HCT116 (cell line): ENCODE data around the gene TAF10.

Experiments used
- CTCF ChIP-seq, 3 experiments: fragments of 200-600 bp in 1 of 3; sonication (generic) in 1 of 3; IDR thresholded peaks in 2 of 3; conservative IDR thresholded peaks in 1 of 3; 2 replicates each; pipeline ENCODE4 v1.5.1; 2012 to 2017; ENCODE audit warnings: low read depth in 2 of 3, low read length in 2 of 3, antibody characterized with exemption in 1 of 3, borderline replicate concordance in 1 of 3, control low read depth in 1 of 3, mild to moderate bottlenecking in 1 of 3, mixed read lengths in 1 of 3, mixed run types in 1 of 3, moderate library complexity in 1 of 3; ENCODE audit not compliant: insufficient read depth in 1 of 3
- EZH2 ChIP-seq: fragments of 200-600 bp; sonication (generic); IDR thresholded peaks from 2 replicates; pipeline ENCODE4 v1.6.1; 2017; ENCODE audit warnings: antibody characterized with exemption, mixed run types
- FOSL1 ChIP-seq: IDR thresholded peaks from 2 replicates; pipeline ENCODE4 v1.6.1; 2012; ENCODE audit warnings: low read depth
- MAX ChIP-seq: IDR thresholded peaks from 2 replicates; pipeline ENCODE4 v1.6.1; 2012
- POLR2A ChIP-seq: IDR thresholded peaks from 2 replicates; pipeline ENCODE4 v1.7.0; 2011; ENCODE audit warnings: borderline replicate concordance; ENCODE audit not compliant: insufficient read depth, insufficient read length; ENCODE audit errors: extremely low read depth
- POLR2AphosphoS5 ChIP-seq: IDR thresholded peaks from 2 replicates; pipeline ENCODE4 v1.6.1; 2011; ENCODE audit warnings: mild to moderate bottlenecking, low read depth, low read length, moderate library complexity
- REST ChIP-seq: IDR thresholded peaks from 2 replicates; pipeline ENCODE4 v1.6.1; 2012; ENCODE audit warnings: low read depth
- SP1 ChIP-seq: IDR thresholded peaks from 2 replicates; pipeline ENCODE4 v1.6.1; 2012; ENCODE audit warnings: low read depth
- TCF7L2 ChIP-seq: IDR thresholded peaks from 2 replicates; pipeline ENCODE4 v1.7.0; 2011; ENCODE audit warnings: borderline replicate concordance, inconsistent platforms; ENCODE audit not compliant: insufficient read depth, insufficient read length; ENCODE audit errors: extremely low read depth
- ZBTB33 ChIP-seq: IDR thresholded peaks from 2 replicates; pipeline ENCODE4 v1.6.1; 2011; ENCODE audit warnings: mild to moderate bottlenecking, low read length, moderate library complexity; ENCODE audit not compliant: insufficient replicate concordance; ENCODE audit errors: extremely low read depth
- ZNF274 ChIP-seq: fragments of 200-500 bp; sonication (Bioruptor generic); IDR thresholded peaks from 2 replicates; pipeline ENCODE4 v1.6.1; 2014; ENCODE audit warnings: mild to moderate bottlenecking, low read depth, low read length, inconsistent platforms

- TF ChIP-seq FOSL1 (no peak), CTCF (IDR thresholded peaks at IDR 0.05 in 2 of 3, conservative IDR thresholded peaks at IDR 0.05 in 1 of 3; ENCODE audit: borderline replicate concordance in 1 of 3, insufficient read depth in 1 of 3, low read depth in 2 of 3, low read length in 2 of 3) (no peak), SP1 (no peak), TCF7L2 (no peak), POLR2A (no peak), ZBTB33 (no peak), ZNF274 (no peak), POLR2AphosphoS5 (no peak), EZH2 (no peak), REST (no peak), MAX (no peak)
Measured at GRCh38 chr11:6567371-6567745, 44.7 kb downstream of the TAF10 start.
